Ectodermal cell (in vitro differentiated cells): ENCODE measurements around the gene HLCS.

Experiments used
- H3K27ac ChIP-seq: 2 replicates; pipeline ENCODE4 v1.7.0; 2013; ENCODE audit warnings: mild to moderate bottlenecking, low read depth, low read length; ENCODE audit not compliant: insufficient read depth, poor library complexity, severe bottlenecking
- H3K27me3 ChIP-seq: 2 replicates; pipeline ENCODE4 v1.7.0; 2013; ENCODE audit warnings: mild to moderate bottlenecking, low read length; ENCODE audit not compliant: insufficient read depth, control insufficient read depth, poor library complexity, severe bottlenecking
- H3K36me3 ChIP-seq: one replicate; pipeline ENCODE4 v1.7.0; 2013; ENCODE audit warnings: low read length; ENCODE audit not compliant: control insufficient read depth, insufficient read depth
- H3K4me1 ChIP-seq: one replicate; pipeline ENCODE4 v1.7.0; 2013; ENCODE audit warnings: low read length; ENCODE audit not compliant: control insufficient read depth, insufficient read depth
- H3K4me3 ChIP-seq: 2 replicates; pipeline ENCODE4 v1.7.0; 2013; ENCODE audit warnings: low read depth, low read length, control low read depth; ENCODE audit not compliant: insufficient read depth
- H3K9me3 ChIP-seq: 2 replicates; pipeline ENCODE4 v1.7.0; 2013; ENCODE audit warnings: mild to moderate bottlenecking, low read length, moderate library complexity; ENCODE audit not compliant: control insufficient read depth
- WGBS, 2 experiments: methylation state at CpG; one replicate each; pipeline ENCODE4 v1.1.7; 2013; ENCODE audit warnings: missing lambda C conversion rate in 2 of 2; 5-methylcytosine and 5-hydroxymethylcytosine counted together

HLCS gene

DNA sequence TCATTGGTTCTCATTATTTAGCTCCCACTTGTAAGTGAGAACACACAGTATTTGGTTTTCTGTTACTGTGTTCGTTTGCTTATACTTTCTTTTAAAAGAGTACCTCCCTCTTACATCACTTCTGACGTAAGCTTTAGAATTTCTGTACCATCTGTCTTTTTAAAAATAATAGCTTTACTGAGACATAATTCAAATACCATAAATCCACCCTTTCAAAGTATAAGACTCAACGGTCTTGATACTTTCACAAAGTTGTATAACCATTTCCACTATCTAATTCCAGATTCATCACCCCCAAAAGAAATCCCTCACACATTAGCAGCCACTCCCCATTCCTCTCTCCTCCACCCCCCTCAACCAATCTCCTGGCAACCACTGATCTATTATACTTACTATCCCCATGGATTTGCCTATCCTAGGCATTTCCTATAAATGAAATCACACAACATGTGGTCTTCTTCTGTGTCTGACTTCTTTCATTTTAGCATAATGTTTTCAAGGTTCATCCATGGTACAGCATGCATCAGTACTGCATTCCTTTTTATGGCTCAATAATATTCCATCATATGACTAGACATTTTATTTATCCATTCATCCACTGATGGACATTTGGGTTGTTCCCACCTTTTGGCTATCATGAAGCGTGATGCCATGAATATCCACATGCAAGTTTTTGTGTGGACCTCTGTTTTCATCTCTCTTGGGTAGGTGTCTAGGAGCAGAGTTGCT is 104.7 kb downstream of the HLCS start:
- no peaks in the 10 kb centered on the region for H3K4me1 ChIP-seq
- H3K27me3 ChIP-seq: no peaks in the 10 kb centered on the region
- no peak overlapping the region for H3K4me3 ChIP-seq
- no peaks in the 10 kb centered on the region for H3K36me3 ChIP-seq
- H3K27ac ChIP-seq: no peak overlapping the region
- WGBS, 2 experiments: 85 to 89% methylated on average over 4 of the region's 4 CpGs
- no peaks in the 10 kb centered on the region for H3K9me3 ChIP-seq

DNA sequence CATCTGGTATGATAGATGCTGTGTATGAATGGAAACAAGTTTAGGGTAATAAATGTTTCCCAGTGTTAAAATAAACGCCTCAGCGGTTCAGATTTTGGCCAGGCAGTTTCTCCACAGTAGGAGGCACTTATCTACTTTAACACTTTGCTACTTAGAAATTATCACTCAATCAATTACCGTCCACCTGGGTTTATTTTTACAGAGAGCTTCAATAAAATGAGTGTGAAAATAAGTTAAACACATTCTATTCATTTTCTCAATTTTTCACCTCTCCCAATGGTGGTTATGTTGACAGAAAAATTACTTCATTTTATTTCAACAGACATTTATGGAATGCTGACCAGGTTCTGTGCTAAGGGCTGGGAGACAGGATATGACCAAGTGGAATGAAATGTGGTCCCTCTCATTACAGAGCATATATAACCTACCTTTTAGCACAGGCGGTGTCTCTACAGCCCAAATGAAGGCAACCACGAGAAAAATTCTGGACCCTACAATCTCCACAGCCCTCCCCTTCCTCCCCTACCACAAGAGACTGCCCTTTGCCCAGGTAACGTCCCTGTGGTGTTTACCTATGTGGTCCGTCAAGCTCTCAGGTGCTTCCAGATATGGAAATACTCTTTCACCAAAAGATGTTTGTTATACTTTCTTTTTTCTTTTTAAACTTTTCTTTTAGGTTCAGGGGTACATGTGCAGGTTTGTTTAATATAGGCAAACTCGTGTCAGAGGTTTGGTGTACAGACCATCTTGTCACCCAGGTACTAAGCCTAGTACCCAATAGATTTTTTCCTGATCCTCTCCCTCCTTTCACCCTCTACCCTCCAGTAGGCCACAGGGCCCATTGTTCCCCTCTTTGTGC is 105.5 kb downstream of the HLCS start:
- Histone ChIP-seq H3K27me3 (no peaks in the 10 kb centered on the region), H3K4me3 (no peak overlapping the region), H3K36me3 (no peaks in the 10 kb centered on the region), H3K27ac (no peak overlapping the region), H3K4me1 (no peaks in the 10 kb centered on the region), H3K9me3 (no peaks in the 10 kb centered on the region)
- 89 to 95% methylated on average over 7 of the region's 8 CpGs for WGBS, 2 experiments

DNA sequence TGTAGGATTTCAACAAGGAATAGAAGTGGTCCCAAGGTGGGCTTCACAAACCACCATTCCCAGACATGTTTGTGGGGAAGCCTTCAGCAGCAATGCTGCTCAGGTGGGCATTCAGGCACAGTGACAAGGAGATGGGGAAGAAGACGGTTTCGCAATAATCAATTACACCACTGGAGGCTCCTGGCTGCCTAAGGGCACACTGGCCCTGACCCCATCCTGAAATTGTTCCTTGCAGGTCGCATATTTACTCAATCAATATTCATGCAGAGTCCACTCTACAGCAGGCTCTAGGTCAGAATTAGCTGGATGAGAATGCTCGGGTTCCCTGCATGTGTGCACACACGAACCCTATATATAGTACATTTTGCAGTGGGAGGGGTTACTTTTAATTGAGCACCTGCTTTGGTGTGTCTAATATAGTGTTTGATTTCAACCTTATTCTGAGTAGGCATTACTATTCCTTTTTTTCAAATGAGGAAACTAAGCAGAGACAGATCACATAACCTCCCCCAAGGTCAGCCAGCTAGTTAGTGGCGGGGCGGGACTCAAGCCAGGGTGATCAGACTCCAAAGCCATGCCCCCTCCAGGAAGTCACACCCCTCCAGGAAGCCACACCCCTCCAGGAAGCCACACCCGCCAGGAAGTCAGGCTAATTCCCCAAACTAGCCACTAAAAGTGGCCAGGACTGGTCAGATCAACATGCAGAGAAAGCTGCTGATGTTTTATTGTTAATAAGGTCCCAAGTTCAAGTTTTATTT is 106.5 kb downstream of the HLCS start:
- H3K27ac ChIP-seq: no peak overlapping the region
- no peaks in the 10 kb centered on the region for H3K36me3 ChIP-seq
- no peaks in the 10 kb centered on the region for H3K4me1 ChIP-seq
- 88 to 90% methylated on average over 8 of the region's 8 CpGs for WGBS, 2 experiments
- no peak overlapping the region for H3K4me3 ChIP-seq
- no peaks in the 10 kb centered on the region for H3K27me3 ChIP-seq
- H3K9me3 ChIP-seq: no peaks in the 10 kb centered on the region

DNA sequence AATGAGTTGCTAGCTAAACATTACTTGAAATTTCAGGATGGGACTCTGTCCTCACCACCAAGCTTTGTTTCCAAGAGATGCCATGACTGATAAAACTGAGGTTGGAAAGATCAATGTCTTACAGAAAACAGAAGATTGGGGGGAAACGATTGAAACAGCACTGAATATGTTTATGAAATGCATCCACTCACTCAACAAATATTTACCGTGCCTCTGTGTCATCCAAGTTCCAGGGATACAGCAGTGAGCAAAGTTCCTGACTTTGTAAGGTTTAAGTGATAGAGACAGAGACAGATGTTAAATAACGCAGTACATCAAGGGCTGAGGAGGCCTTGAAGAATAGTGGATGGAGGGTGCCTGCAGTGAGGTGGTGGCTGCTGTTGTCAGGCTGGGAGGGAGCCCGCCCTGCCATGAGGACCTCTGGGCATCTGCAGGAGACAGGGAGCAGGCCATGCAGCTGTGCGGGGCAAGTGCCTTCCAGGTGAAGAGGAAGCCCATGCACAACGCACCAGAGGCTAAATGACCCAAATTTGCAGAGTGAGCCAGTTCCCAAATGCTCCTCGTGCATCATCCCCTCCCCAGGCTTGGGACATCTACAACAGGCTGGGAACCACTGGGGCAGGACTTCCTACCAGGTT is 108.0 kb downstream of the HLCS start:
- Histone ChIP-seq H3K4me1 (no peaks in the 10 kb centered on the region), H3K4me3 (no peak overlapping the region), H3K27me3 (no peaks in the 10 kb centered on the region), H3K36me3 (no peaks in the 10 kb centered on the region), H3K27ac (no peak overlapping the region), H3K9me3 (no peaks in the 10 kb centered on the region)
- WGBS, 2 experiments: 90 to 92% methylated on average over 7 of the region's 7 CpGs

DNA sequence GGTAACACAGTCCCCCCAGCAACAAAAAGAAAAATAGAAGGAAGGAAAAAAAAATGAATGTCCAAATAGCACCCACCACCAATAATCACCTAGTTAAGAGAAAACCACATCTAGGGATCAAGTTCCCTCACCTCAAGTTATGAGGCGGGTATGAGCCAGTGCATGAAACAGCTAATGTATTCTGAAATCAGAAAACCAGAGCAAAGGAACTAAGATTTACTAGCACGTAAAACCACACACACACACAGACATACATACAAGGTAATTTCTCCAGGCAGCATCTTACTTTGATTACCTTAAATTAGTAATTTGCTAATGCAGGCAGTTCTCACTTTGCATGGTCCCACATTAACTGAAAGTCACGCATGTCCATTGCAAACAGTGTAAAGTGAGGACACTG is 109.8 kb downstream of the HLCS start:
- Histone ChIP-seq H3K4me3 (no peak overlapping the region), H3K9me3 (no peaks in the 10 kb centered on the region), H3K27ac (no peak overlapping the region), H3K4me1 (no peaks in the 10 kb centered on the region), H3K36me3 (no peaks in the 10 kb centered on the region), H3K27me3 (no peaks in the 10 kb centered on the region)
- WGBS, 2 experiments: 92 to 95% methylated on average over 3 of the region's 3 CpGs

DNA sequence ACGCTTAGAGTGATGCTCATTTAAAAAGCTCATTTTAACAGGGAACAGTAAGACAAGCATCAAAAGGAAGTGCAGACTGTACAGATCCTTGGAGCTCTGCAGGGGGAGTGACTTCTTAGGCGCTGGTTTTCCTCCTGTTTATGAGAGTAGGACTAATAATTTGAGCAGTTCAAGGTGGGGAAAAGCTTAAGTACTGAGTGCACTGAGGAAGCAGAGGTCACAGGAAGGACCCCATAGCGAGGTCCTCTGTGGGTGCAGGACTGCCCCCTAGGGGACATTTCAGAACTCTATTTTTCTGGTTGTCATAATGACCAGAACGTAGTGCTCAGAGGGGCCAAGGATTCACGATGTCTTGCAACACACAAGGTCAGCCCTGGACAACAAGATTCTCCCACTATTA is 112.1 kb downstream of the HLCS start:
- no peak overlapping the region for H3K27ac ChIP-seq
- no peak overlapping the region for H3K4me3 ChIP-seq
- no peaks in the 10 kb centered on the region for H3K36me3 ChIP-seq
- no peaks in the 10 kb centered on the region for H3K9me3 ChIP-seq
- no peaks in the 10 kb centered on the region for H3K27me3 ChIP-seq
- 34 to 36% methylated on average over 5 of the region's 5 CpGs for WGBS, 2 experiments
- H3K4me1 ChIP-seq: no peaks in the 10 kb centered on the region

DNA sequence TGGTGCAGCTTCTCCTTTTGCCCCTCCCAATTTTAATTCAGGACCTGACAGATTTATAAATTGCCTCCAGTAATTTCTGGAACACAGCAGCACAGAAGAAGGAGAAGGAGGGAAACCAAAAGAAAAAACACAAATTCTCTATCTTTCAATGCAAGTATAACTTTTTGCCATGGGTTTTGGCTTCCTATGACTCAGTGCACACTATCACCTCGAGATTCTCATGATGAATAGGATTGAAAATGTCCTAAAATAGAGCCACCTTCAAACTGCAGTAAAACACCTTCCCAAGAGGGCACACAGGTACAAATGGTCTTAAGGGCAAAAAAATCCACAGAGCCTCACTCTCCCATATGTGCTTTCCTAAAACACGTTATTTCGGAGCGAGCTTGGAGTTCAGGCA is 113.6 kb downstream of the HLCS start:
- Histone ChIP-seq H3K27ac (no peak overlapping the region), H3K4me3 (no peak overlapping the region), H3K27me3 (no peaks in the 10 kb centered on the region), H3K9me3 (no peaks in the 10 kb centered on the region), H3K4me1 (no peaks in the 10 kb centered on the region), H3K36me3 (no peaks in the 10 kb centered on the region)
- WGBS, 2 experiments: 88 to 90% methylated on average over 4 of the region's 4 CpGs

DNA sequence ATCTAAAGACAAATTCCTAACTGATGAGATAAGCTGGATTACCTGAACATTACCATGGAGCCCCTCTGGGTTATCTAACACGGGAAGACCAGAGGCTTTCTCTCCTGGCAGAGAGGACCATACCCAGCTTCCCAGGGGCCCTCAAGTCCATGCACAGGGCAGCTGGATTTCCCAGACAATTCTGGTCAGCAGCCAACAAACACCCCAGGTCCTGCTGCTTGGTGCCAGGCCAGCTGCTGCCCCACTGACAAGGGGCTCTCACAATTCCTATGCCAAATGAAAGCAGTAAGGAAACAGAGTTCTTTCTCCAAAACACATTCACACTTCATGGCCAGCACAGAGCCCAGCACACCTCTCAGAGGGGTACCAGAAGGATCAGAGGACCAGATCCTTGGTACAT is 114.2 kb downstream of the HLCS start:
- H3K27me3 ChIP-seq: no peaks in the 10 kb centered on the region
- no peak overlapping the region for H3K4me3 ChIP-seq
- WGBS, 2 experiments: 70 to 82% methylated on average over 1 of the region's 1 CpG
- H3K4me1 ChIP-seq: no peaks in the 10 kb centered on the region
- H3K9me3 ChIP-seq: no peaks in the 10 kb centered on the region
- H3K36me3 ChIP-seq: no peaks in the 10 kb centered on the region
- no peak overlapping the region for H3K27ac ChIP-seq

DNA sequence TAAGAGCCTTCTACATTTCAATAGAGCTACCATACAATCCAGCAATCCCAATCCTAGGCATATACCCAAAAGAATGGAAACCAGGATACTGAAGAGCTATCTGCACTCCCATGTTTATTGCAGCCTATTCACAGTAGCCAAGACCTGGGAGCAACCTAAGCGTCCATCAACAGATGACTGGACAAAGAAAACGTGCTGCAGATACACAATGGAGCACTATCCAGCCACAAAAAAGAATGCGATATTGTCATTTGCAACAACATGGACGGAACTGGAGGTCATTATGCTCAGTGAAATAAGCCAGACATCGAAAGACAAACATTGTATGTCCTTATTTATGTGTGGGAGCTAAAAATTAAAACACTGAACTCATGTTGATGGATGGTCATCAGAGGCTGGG is 115.3 kb downstream of the HLCS start:
- Histone ChIP-seq H3K27me3 (no peaks in the 10 kb centered on the region), H3K27ac (no peak overlapping the region), H3K9me3 (no peaks in the 10 kb centered on the region), H3K4me3 (no peak overlapping the region), H3K4me1 (no peaks in the 10 kb centered on the region), H3K36me3 (no peaks in the 10 kb centered on the region)
- WGBS, 2 experiments: 93 to 95% methylated on average over 5 of the region's 5 CpGs

DNA sequence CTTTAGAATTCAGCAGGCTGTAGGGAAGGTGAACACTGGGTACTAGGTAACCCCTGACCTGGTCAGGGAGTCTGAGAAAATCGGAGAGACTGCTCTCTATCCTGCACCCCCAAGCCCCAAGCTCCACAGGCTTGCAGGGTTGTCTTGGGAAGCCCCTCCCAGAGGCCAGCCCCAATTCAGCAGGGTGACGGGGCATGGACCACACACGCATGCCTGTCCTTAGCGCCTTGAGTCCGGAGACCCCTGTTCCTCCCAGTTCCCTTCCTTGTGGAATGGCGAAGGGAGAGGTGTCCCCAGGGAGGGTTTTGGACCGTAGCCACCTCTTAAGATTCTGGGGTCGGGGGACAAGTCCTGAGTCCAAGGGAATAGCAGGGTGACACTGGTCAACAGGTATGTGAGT is 116.1 kb downstream of the HLCS start:
- 93 to 95% methylated on average over 8 of the region's 8 CpGs for WGBS, 2 experiments
- H3K4me1 ChIP-seq: no peaks in the 10 kb centered on the region
- no peak overlapping the region for H3K27ac ChIP-seq
- no peak overlapping the region for H3K4me3 ChIP-seq
- no peaks in the 10 kb centered on the region for H3K27me3 ChIP-seq
- no peaks in the 10 kb centered on the region for H3K9me3 ChIP-seq
- no peaks in the 10 kb centered on the region for H3K36me3 ChIP-seq
